C4-2B (cell line): ENCODE results near the gene INAFM2.

ENCODE experiments used
- ZFX ChIP-seq: fragments of 450-650 bp; IDR thresholded peaks from 2 replicates; pipeline ENCODE4 v1.6.1; 2017
- TF ChIP-seq, protein P1 (sequence below): fragments of 450-650 bp; conservative IDR thresholded peaks from 2 replicates; pipeline ENCODE4 v1.5.1; 2017; ENCODE audit warnings: mild to moderate bottlenecking

DNA sequence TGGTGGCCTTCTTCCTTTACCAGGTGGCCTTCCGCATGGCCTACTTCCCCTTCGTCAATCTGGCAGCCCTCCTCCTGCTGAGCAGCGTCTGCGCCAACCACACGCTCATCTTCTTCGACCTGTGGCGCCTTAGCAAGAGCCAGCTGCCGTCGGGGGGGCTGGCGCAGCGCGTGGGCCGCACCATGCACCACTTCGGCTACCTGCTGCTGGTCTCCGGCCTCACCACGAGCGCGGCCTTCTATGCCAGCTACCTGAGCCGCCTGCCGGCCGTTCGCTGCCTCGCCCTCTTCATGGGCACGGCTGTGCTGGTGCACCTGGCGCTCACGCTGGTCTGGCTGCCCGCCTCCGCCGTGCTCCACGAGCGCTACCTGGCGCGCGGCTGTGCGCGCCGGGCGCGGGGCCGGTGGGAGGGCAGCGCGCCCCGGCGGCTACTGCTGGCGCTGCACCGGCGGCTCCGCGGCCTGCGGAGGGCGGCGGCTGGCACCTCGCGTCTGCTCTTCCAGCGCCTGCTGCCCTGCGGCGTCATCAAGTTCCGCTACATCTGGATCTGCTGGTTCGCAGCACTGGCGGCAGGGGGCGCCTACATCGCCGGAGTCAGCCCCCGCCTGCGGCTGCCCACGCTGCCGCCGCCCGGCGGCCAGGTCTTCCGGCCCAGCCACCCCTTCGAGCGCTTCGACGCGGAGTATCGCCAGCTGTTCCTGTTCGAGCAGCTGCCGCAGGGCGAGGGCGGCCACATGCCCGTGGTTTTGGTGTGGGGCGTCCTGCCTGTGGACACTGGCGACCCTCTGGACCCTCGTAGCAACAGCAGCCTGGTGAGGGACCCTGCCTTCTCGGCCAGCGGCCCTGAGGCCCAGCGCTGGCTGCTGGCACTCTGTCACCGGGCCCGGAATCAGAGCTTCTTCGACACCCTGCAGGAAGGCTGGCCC, 44.5 kb downstream of the INAFM2 start:
- TF ChIP-seq ZFX, result peak; percentile 47; the same call in 1 of the 2 replicates
- TF ChIP-seq, protein P1, sequence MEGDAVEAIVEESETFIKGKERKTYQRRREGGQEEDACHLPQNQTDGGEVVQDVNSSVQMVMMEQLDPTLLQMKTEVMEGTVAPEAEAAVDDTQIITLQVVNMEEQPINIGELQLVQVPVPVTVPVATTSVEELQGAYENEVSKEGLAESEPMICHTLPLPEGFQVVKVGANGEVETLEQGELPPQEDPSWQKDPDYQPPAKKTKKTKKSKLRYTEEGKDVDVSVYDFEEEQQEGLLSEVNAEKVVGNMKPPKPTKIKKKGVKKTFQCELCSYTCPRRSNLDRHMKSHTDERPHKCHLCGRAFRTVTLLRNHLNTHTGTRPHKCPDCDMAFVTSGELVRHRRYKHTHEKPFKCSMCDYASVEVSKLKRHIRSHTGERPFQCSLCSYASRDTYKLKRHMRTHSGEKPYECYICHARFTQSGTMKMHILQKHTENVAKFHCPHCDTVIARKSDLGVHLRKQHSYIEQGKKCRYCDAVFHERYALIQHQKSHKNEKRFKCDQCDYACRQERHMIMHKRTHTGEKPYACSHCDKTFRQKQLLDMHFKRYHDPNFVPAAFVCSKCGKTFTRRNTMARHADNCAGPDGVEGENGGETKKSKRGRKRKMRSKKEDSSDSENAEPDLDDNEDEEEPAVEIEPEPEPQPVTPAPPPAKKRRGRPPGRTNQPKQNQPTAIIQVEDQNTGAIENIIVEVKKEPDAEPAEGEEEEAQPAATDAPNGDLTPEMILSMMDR, result peak; percentile 97
